K562 (cell line): Measurements from ENCODE around the gene SETD7. TPM values are rescaled to one million over a fixed set of nuclear protein-coding genes. Genes with fewer than 3 reads are reported as not detected.
A peak's percentile ranks its signal among the peaks of the same experiment; 100 is the strongest.

ENCODE experiments used
- ATAC-seq: fragments of 200-7000 bp; cut with Tn5 transposase; 3 replicates; pipeline ENCODE4 v1.9.1; 2020; ENCODE audit warnings: moderate library complexity
- BruUV-seq: library from RNA; stranded (reverse); fragments of 400-500 nt; replicated peaks from 2 replicates; lab custom pipeline; 2021; lab: Mats Ljungman, UMichigan
- CTCF ChIA-PET: fragments of 300-600 bp; formaldehyde crosslinking; extraction: SDS; loops from one replicate; lab custom pipeline; 2021; ENCODE audit warnings: low intra/inter-chr PET ratio; lab: Yijun Ruan, JAX
- POLR2A ChIA-PET: fragments of 300-600, 350-650 bp; sonication (Branson Sonifier 250); formaldehyde crosslinking; extraction: SDS; loops from one replicate; lab custom pipeline; 2021; ENCODE audit warnings: antibody characterized with exemption, inconsistent platforms; lab: Yijun Ruan, JAX
- DNase-seq, 4 experiments: peaks; one replicate each; pipeline versions ENCODE4 v3.0.0 to v3.0.0-alpha.2; 2011 to 2018; ENCODE audit warnings: low spot score in 3 of 4, mixed read lengths in 3 of 4; ENCODE audit errors: extremely low read depth in 1 of 4
- FAIRE-seq: peaks from 2 replicates; lab custom pipeline; 2011; peaks lifted over from hg19 to GRCh38; lab: Jason Lieb, UNC
- H2AFZ ChIP-seq: 2 replicates; pipeline ENCODE4 v1.6.0; 2011; ENCODE audit warnings: low read depth, low read length, control low read depth, inconsistent platforms
- H3K27ac ChIP-seq: fragments of 200-600 bp; 3 replicates; pipeline ENCODE4 v1.8.0; 2011; ENCODE audit warnings: low read depth, mild to moderate bottlenecking, control low read depth, inconsistent platforms, low read length, moderate library complexity, mixed read lengths; ENCODE audit errors: extremely low read depth
- H3K27me3 ChIP-seq, 2 experiments: fragments of 300-600 bp in 1 of 2; 2 replicates in 1 of 2; 3 replicates in 1 of 2; pipeline versions ENCODE4 v1.6.0 to v1.8.0; 2011; ENCODE audit warnings: inconsistent platforms in 2 of 2, low read length in 2 of 2, mild to moderate bottlenecking in 1 of 2, mixed read lengths in 1 of 2, moderate library complexity in 1 of 2; ENCODE audit not compliant: control insufficient read depth in 2 of 2, insufficient read depth in 2 of 2
- H3K36me3 ChIP-seq: fragments of 300-600 bp; 3 replicates; pipeline ENCODE4 v1.8.0; 2011; ENCODE audit warnings: mild to moderate bottlenecking, low read length, inconsistent platforms; ENCODE audit not compliant: control insufficient read depth, insufficient read depth
- H3K4me1 ChIP-seq, 2 experiments: fragments of 200-600 bp in 1 of 2; replicated peaks in 1 of 2; 2 replicates in 1 of 2; 3 replicates in 1 of 2; pipeline versions ENCODE4 v1.5.1 to v1.8.0; 2011; ENCODE audit warnings: inconsistent platforms in 2 of 2, low read length in 2 of 2, mild to moderate bottlenecking in 1 of 2, mixed read lengths in 1 of 2, moderate library complexity in 1 of 2; ENCODE audit not compliant: control insufficient read depth in 2 of 2, insufficient read depth in 2 of 2
- H3K4me2 ChIP-seq: 2 replicates; pipeline ENCODE4 v1.6.1; 2011; ENCODE audit warnings: low read length, control low read depth, inconsistent platforms, mixed read lengths; ENCODE audit not compliant: insufficient read depth
- H3K4me3 ChIP-seq: fragments of 200-600 bp; sonication (generic), shearing (Covaris generic); 2 replicates; pipeline ENCODE4 v1.5.1; 2016; ENCODE audit warnings: control low read depth, inconsistent platforms
- H3K79me2 ChIP-seq: fragments of 200-600 bp; 3 replicates; pipeline ENCODE4 v1.8.0; 2011; ENCODE audit warnings: low read length, inconsistent platforms; ENCODE audit not compliant: control insufficient read depth, insufficient read depth
- H3K9ac ChIP-seq, 2 experiments: 2 replicates each; pipeline versions ENCODE4 v1.6.0 to v1.6.1; 2011; ENCODE audit warnings: low read depth in 2 of 2, low read length in 2 of 2, control low read depth in 1 of 2, inconsistent platforms in 1 of 2, mild to moderate bottlenecking in 1 of 2, mixed read lengths in 1 of 2; ENCODE audit not compliant: insufficient read depth in 1 of 2
- H3K9me1 ChIP-seq: one replicate; pipeline ENCODE4 v1.6.0; 2011; ENCODE audit warnings: inconsistent platforms, mild to moderate bottlenecking, low read length, moderate library complexity; ENCODE audit not compliant: control insufficient read depth, insufficient read depth
- H3K9me3 ChIP-seq: replicated peaks from 2 replicates; pipeline ENCODE4 v1.5.1; 2011; ENCODE audit warnings: low read depth, low read length, inconsistent platforms; ENCODE audit not compliant: control insufficient read depth, insufficient read depth
- H4K20me1 ChIP-seq: replicated peaks from 2 replicates; pipeline ENCODE4 v1.6.1; 2011; ENCODE audit warnings: low read length, inconsistent platforms, mixed read lengths; ENCODE audit not compliant: control insufficient read depth, insufficient read depth
- ADNP ChIP-seq: fragments of 200-800 bp; sonication (Bioruptor generic); IDR thresholded peaks from 2 replicates; pipeline ENCODE4 v1.6.1; 2016; ENCODE audit warnings: missing genetic modification characterization, missing compliant biosample characterization
- CTBP1 ChIP-seq: fragments of 450-650 bp; IDR thresholded peaks from 2 replicates; pipeline ENCODE4 v1.6.1; 2016; ENCODE audit warnings: borderline replicate concordance
- ETS2 ChIP-seq: IDR thresholded peaks from 2 replicates; pipeline ENCODE4 v1.6.1; 2016; ENCODE audit warnings: borderline replicate concordance, missing genetic modification characterization, mild to moderate bottlenecking, moderate library complexity, missing compliant biosample characterization; ENCODE audit not compliant: poor library complexity, severe bottlenecking
- GABPA ChIP-seq: fragments of 200-800 bp; sonication (Bioruptor generic); conservative IDR thresholded peaks from 2 replicates; pipeline ENCODE4 v1.6.1; 2016; ENCODE audit warnings: low read depth, missing genetic modification characterization, missing compliant biosample characterization
- RAD21 ChIP-seq, 2 experiments: fragments of 250-450 bp in 1 of 2; fragments of 450-650 bp in 1 of 2; sonication (Bioruptor Pico) in 1 of 2; formaldehyde crosslinking in 1 of 2; IDR thresholded peaks in 1 of 2; conservative IDR thresholded peaks in 1 of 2; 2 replicates each; pipeline versions ENCODE4 v1.4.0 to v1.8.0; 2020 to 2022; ENCODE audit warnings: mild to moderate bottlenecking in 2 of 2, moderate library complexity in 1 of 2
- TFE3 ChIP-seq: fragments of 450-650 bp; formaldehyde crosslinking; IDR thresholded peaks from 2 replicates; pipeline ENCODE4 v1.4.0; 2020; ENCODE audit warnings: mild to moderate bottlenecking, mixed read lengths
- TRIM24 ChIP-seq, 2 experiments: fragments of 450-650 bp; IDR thresholded peaks; 2 replicates each; pipeline ENCODE4 v1.6.1; 2016
- USF1 ChIP-seq: sonication (generic); formaldehyde crosslinking; IDR thresholded peaks from 2 replicates; pipeline ENCODE4 v1.9.0; 2022; ENCODE audit warnings: mild to moderate bottlenecking, missing genetic modification reagents
- ZBED1 ChIP-seq: IDR thresholded peaks from 2 replicates; pipeline ENCODE4 v1.6.1; 2014
- WGBS: fragments of 100-300 bp; shearing (Covaris generic); methylation state at CpG from one replicate; pipeline ENCODE4 v1.1.6; 2016; ENCODE audit warnings: low coverage, mixed read lengths; ENCODE audit not compliant: insufficient coverage; ENCODE audit errors: missing lambda C conversion rate; 5-methylcytosine and 5-hydroxymethylcytosine counted together
- in situ Hi-C: fragments of 300-500 bp; cut with MboI; formaldehyde crosslinking; loops from 4 replicates; pipeline ENCODE4 v1.15.0; 2018; ENCODE audit warnings: inconsistent platforms, mixed read lengths
- intact Hi-C: fragments of 100-400 bp; cut with micrococcal nuclease; formaldehyde crosslinking; loops from 2 replicates; pipeline ENCODE4 v1.14.2; 2022
- polyA plus RNA-seq, 8 experiments: library from polyadenylated mRNA; depleted of rRNA in 4 of 8; stranded (reverse) in 5 of 8; unstranded in 3 of 8; fragments of >200 nt; fragmentation: Nextera tagmentation in 2 of 8; fragmentation: Illumina TruSeq in 1 of 8; extraction: Ambion mirVana in 2 of 8; extraction: Trizol in 1 of 8; gene quantifications; 2 replicates each; pipeline versions ENCODE4 v1.2.1 to v1.2.3, GENCODE V29; 2011 to 2014; ENCODE audit warnings: inconsistent platforms in 1 of 8, missing spikeins in 1 of 8
- total RNA-seq, 7 experiments: library from RNA; depleted of rRNA in 6 of 7; stranded (reverse); fragments of >200 nt in 6 of 7; fragmentation: Illumina TruSeq in 2 of 7; extraction: Trizol in 2 of 7; gene quantifications; 2 replicates each; pipeline versions ENCODE4 v1.2.1 to v1.2.3, GENCODE V29; 2011 to 2021; ENCODE audit warnings: low replicate concordance in 1 of 7

Gene SETD7
- total and polyA plus RNA-seq, 9 of the 15 experiments (the other 6 are each of a cell fraction or from before 2014, with no cell fraction given): 0.37 to 2.4 (median 1.7) TPM

GRCh38 chr4:139530833-139531427 is 25.1 kb downstream of the SETD7 start (continued):
- peak; percentile 59 to 69 for TF ChIP-seq RAD21 (CRISPR knock-in tag; conservative IDR thresholded peaks at IDR 0.05 in 1 of 2, IDR thresholded peaks at IDR 0.05 in 1 of 2)
- TF ChIP-seq TRIM24 (IDR thresholded peaks at IDR 0.05): no peak
- TF ChIP-seq ADNP (tag): no peak
- no peak for TF ChIP-seq CTBP1

- 25% methylated on average over 2 of the region's 2 CpGs for WGBS
- in situ Hi-C loops: loop anchor here (25.0 kb wide), 1 partner anchor 491 kb away; no protein-coding TSS in a partner anchor
Measured at GRCh38 chr4:139528377-139529005, 27.5 kb downstream of the SETD7 start.

More at GRCh38 chr4:139528377-139529005, 27.5 kb downstream of the SETD7 start:
- peaks cover 0 to 8% of the 10 kb centered on the region in 2 experiments; a peak in 2 of 5 replicates for H3K27me3 ChIP-seq
- no TSS peak for BruUV-seq
- DNase-seq (no peak), FAIRE-seq (no peak), ATAC-seq (no peak)
- no peak overlapping the region for H3K27ac ChIP-seq
- H3K36me3 ChIP-seq: no peaks in the 10 kb centered on the region
- H3K9me3 ChIP-seq: no peaks in the 10 kb centered on the region
- no peak overlapping the region for H2AFZ ChIP-seq
- ChIA-PET CTCF (no interaction called here), POLR2A (interaction anchor here (1.4 to 1.6 kb wide), 2 partner anchors 8 to 12 kb away, joined by 3 to 4 read pairs; no protein-coding TSS in a partner anchor)
- no peaks in the 10 kb centered on the region for H3K79me2 ChIP-seq
- H3K4me2 ChIP-seq: no peak overlapping the region
- TF ChIP-seq ETS2 (tag): no peak
- peak; percentile 37; the same call in 1 of the 2 replicates for TF ChIP-seq USF1
- peak; percentile 58 for TF ChIP-seq TFE3 (CRISPR knock-in tag)
- TF ChIP-seq ZBED1: no peak
- TF ChIP-seq GABPA (tag): no peak
- H3K4me3 ChIP-seq: no peak overlapping the region
- no peaks in the 10 kb centered on the region for H3K4me1 ChIP-seq
- H3K9ac ChIP-seq: no peak overlapping the region
- no peaks in the 10 kb centered on the region for H3K9me1 ChIP-seq
- no peaks in the 10 kb centered on the region for H4K20me1 ChIP-seq
- intact Hi-C loops: no loop called here
